HEK293 (cell line): ENCODE results near the gene AK8.

Experiments used
- CTCF ChIA-PET: fragments of 350-600 bp; formaldehyde crosslinking; extraction: SDS; loops from one replicate; lab custom pipeline; 2021; ENCODE audit warnings: antibody characterized with exemption; lab: Yijun Ruan, JAX
- POLR2A ChIA-PET: fragments of 300-600 bp; formaldehyde crosslinking; extraction: SDS; loops from one replicate; lab custom pipeline; 2020; ENCODE audit warnings: antibody characterized with exemption, inconsistent platforms; lab: Yijun Ruan, JAX
- H3K27ac ChIP-seq: fragments of 200-500 bp; sonication (Bioruptor generic); 2 replicates; pipeline ENCODE4 v1.5.1; 2014; ENCODE audit warnings: low read depth, low read length, control low read depth, inconsistent platforms; ENCODE audit errors: extremely low read depth
- H3K36me3 ChIP-seq, 2 experiments: fragments of 200-500 bp in 1 of 2; sonication (Bioruptor generic) in 1 of 2; 1 replicate in 1 of 2; 2 replicates in 1 of 2; pipeline ENCODE4 v1.5.1; 2014 to 2017; ENCODE audit warnings: inconsistent platforms in 2 of 2, low read length in 2 of 2; ENCODE audit not compliant: control insufficient read depth in 2 of 2, insufficient read depth in 1 of 2
- H3K4me1 ChIP-seq: fragments of 200-500 bp; sonication (Bioruptor generic); 2 replicates; pipeline ENCODE4 v1.5.1; 2014; ENCODE audit warnings: mild to moderate bottlenecking, low read length, inconsistent platforms; ENCODE audit not compliant: control insufficient read depth, insufficient read depth
- H3K4me3 ChIP-seq: 2 replicates; pipeline ENCODE4 v1.5.1; 2011; ENCODE audit warnings: low read depth, mild to moderate bottlenecking, control low read depth, low read length, moderate library complexity
- H3K9me3 ChIP-seq: fragments of 200-500 bp; sonication (Bioruptor generic); 2 replicates; pipeline ENCODE4 v1.5.1; 2014; ENCODE audit warnings: low read depth, low read length, inconsistent platforms; ENCODE audit not compliant: control insufficient read depth, insufficient read depth
- GLIS1 ChIP-seq: fragments of 450-650 bp; formaldehyde crosslinking; IDR thresholded peaks from 2 replicates; pipeline ENCODE4 v1.5.1; 2016; ENCODE audit warnings: missing biosample characterization, missing genetic modification characterization
- IKZF3 ChIP-seq: fragments of 450-650 bp; IDR thresholded peaks from 2 replicates; pipeline ENCODE4 v1.5.0; 2018; ENCODE audit warnings: missing biosample characterization, mild to moderate bottlenecking, missing genetic modification characterization, moderate library complexity
- OSR2 ChIP-seq: fragments of 450-650 bp; formaldehyde crosslinking; IDR thresholded peaks from 2 replicates; pipeline ENCODE4 v1.5.1; 2016; ENCODE audit warnings: missing biosample characterization, missing genetic modification characterization
- PRDM1 ChIP-seq: fragments of 450-650 bp; formaldehyde crosslinking; IDR thresholded peaks from 2 replicates; pipeline ENCODE4; 2016; ENCODE audit warnings: missing biosample characterization, missing genetic modification characterization
- SETDB1 ChIP-seq: IDR thresholded peaks from one replicate; pipeline ENCODE4 v1.6.1; 2017; ENCODE audit warnings: mild to moderate bottlenecking, low read length, moderate library complexity, mixed read lengths; ENCODE audit not compliant: insufficient read length
- ZBTB20 ChIP-seq: fragments of 450-650 bp; formaldehyde crosslinking; IDR thresholded peaks from 2 replicates; pipeline ENCODE4 v1.5.1; 2016; ENCODE audit warnings: missing biosample characterization, missing genetic modification characterization
- ZFP3 ChIP-seq: fragments of 450-650 bp; formaldehyde crosslinking; IDR thresholded peaks from 2 replicates; pipeline ENCODE4 v1.5.1; 2016; ENCODE audit warnings: low read depth, missing biosample characterization, missing genetic modification characterization
- ZFP41 ChIP-seq: fragments of 450-650 bp; formaldehyde crosslinking; IDR thresholded peaks from 2 replicates; pipeline ENCODE4 v1.5.1; 2016; ENCODE audit warnings: missing biosample characterization, missing genetic modification characterization, borderline replicate concordance
- ZIC2 ChIP-seq: fragments of 450-650 bp; formaldehyde crosslinking; IDR thresholded peaks from 2 replicates; pipeline ENCODE4 v1.5.1; 2016; ENCODE audit warnings: missing biosample characterization, missing genetic modification characterization
- ZNF114 ChIP-seq: fragments of 450-650 bp; formaldehyde crosslinking; IDR thresholded peaks from 2 replicates; pipeline ENCODE4 v1.5.0; 2017; ENCODE audit warnings: missing biosample characterization, missing genetic modification characterization
- ZNF138 ChIP-seq: fragments of 450-650 bp; formaldehyde crosslinking; IDR thresholded peaks from 2 replicates; pipeline ENCODE4 v1.5.1; 2016; ENCODE audit warnings: missing biosample characterization, missing genetic modification characterization, borderline replicate concordance
- ZNF16 ChIP-seq: fragments of 450-650 bp; formaldehyde crosslinking; IDR thresholded peaks from 2 replicates; pipeline ENCODE4 v1.5.1; 2016; ENCODE audit warnings: low read depth, missing biosample characterization, missing genetic modification characterization
- ZNF174 ChIP-seq: fragments of 450-650 bp; formaldehyde crosslinking; IDR thresholded peaks from 2 replicates; pipeline ENCODE4 v1.5.0; 2017; ENCODE audit warnings: missing biosample characterization, mild to moderate bottlenecking, missing genetic modification characterization
- ZNF292 ChIP-seq: fragments of 450-650 bp; formaldehyde crosslinking; IDR thresholded peaks from 2 replicates; pipeline ENCODE4 v1.5.1; 2016; ENCODE audit warnings: low read depth, missing biosample characterization, missing genetic modification characterization, borderline replicate concordance
- ZNF335 ChIP-seq: fragments of 450-650 bp; formaldehyde crosslinking; conservative IDR thresholded peaks from 2 replicates; pipeline ENCODE4 v1.5.1; 2016; ENCODE audit warnings: missing biosample characterization, missing genetic modification characterization
- ZNF366 ChIP-seq: fragments of 450-650 bp; formaldehyde crosslinking; conservative IDR thresholded peaks from 2 replicates; pipeline ENCODE4 v1.5.1; 2016; ENCODE audit warnings: missing biosample characterization, missing genetic modification characterization
- ZNF48 ChIP-seq: fragments of 450-650 bp; formaldehyde crosslinking; IDR thresholded peaks from 2 replicates; pipeline ENCODE4 v1.5.1; 2016; ENCODE audit warnings: missing biosample characterization, missing genetic modification characterization
- ZNF501 ChIP-seq: fragments of 450-650 bp; formaldehyde crosslinking; IDR thresholded peaks from 2 replicates; pipeline ENCODE4 v1.5.1; 2016; ENCODE audit warnings: missing biosample characterization, missing genetic modification characterization
- ZNF555 ChIP-seq: fragments of 450-650 bp; formaldehyde crosslinking; conservative IDR thresholded peaks from 2 replicates; pipeline ENCODE4 v1.5.1; 2017; ENCODE audit warnings: missing biosample characterization, mild to moderate bottlenecking, missing genetic modification characterization, inconsistent platforms
- ZNF558 ChIP-seq: fragments of 450-650 bp; formaldehyde crosslinking; IDR thresholded peaks from 2 replicates; pipeline ENCODE4 v1.5.1; 2016; ENCODE audit warnings: missing biosample characterization, missing genetic modification characterization
- ZNF585B ChIP-seq: fragments of 450-650 bp; formaldehyde crosslinking; IDR thresholded peaks from 2 replicates; pipeline ENCODE4 v1.5.1; 2016; ENCODE audit warnings: missing biosample characterization, missing genetic modification characterization
- ZNF600 ChIP-seq: fragments of 450-650 bp; formaldehyde crosslinking; IDR thresholded peaks from 2 replicates; pipeline ENCODE4 v1.5.1; 2016; ENCODE audit warnings: missing biosample characterization, missing genetic modification characterization
- ZNF626 ChIP-seq: fragments of 450-650 bp; sonication (Bioruptor Pico); formaldehyde crosslinking; IDR thresholded peaks from 2 replicates; pipeline ENCODE4 v1.5.1; 2018; ENCODE audit warnings: missing biosample characterization, missing genetic modification characterization, inconsistent platforms
- ZNF664 ChIP-seq: fragments of 450-650 bp; formaldehyde crosslinking; IDR thresholded peaks from 2 replicates; pipeline ENCODE4 v1.5.1; 2016; ENCODE audit warnings: missing biosample characterization, missing genetic modification characterization
- ZNF670 ChIP-seq: fragments of 450-650 bp; formaldehyde crosslinking; IDR thresholded peaks from 2 replicates; pipeline ENCODE4 v1.5.1; 2016; ENCODE audit warnings: missing biosample characterization, missing genetic modification characterization, low read depth
- ZNF776 ChIP-seq: fragments of 450-650 bp; formaldehyde crosslinking; IDR thresholded peaks from 2 replicates; pipeline ENCODE4 v1.5.0; 2017; ENCODE audit warnings: missing biosample characterization, missing genetic modification characterization, borderline replicate concordance
- ZNF843 ChIP-seq: fragments of 450-650 bp; formaldehyde crosslinking; IDR thresholded peaks from 2 replicates; pipeline ENCODE4 v1.5.1; 2016; ENCODE audit warnings: missing biosample characterization, missing genetic modification characterization
- TF ChIP-seq, protein P1 (sequence below): fragments of 450-650 bp; formaldehyde crosslinking; conservative IDR thresholded peaks from 2 replicates; pipeline ENCODE4 v1.5.1; 2016; ENCODE audit warnings: low read depth, missing biosample characterization, missing genetic modification characterization
- TF ChIP-seq, protein P2 (sequence below): fragments of 450-650 bp; formaldehyde crosslinking; IDR thresholded peaks from 2 replicates; pipeline ENCODE4 v1.5.1; 2016; ENCODE audit warnings: missing biosample characterization, missing genetic modification characterization, low read depth

AK8 gene

DNA sequence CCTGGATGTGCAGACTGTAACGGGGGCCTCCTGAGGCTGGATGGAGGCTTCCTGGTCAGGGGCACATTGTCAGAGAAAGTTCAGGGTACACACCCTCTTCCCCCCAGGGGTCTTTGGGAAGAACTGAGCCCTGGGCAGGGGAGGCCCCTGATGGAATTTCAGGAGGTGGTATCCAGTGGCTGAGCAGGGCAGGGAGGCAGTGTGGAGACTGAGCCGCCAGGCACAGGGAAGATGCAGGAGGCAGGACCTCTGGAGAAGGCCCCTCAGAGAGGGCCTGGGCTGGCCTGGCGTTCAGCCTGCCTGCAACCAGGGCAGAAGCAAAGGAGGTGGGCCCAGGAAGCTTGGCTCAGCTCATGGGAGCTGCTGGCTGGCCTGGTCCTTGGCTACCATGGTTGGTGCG, 154.3 kb downstream of the AK8 start:
- TF ChIP-seq ZNF335 (tag by site-specific recombination) (peak; percentile 71), ZBTB20 (tag by site-specific recombination) (no peak), ZNF501 (no peak), ZNF138 (tag by site-specific recombination) (no peak), ZNF114 (tag by site-specific recombination) (no peak), SETDB1 (no peak), IKZF3 (tag by site-specific recombination) (no peak), ZNF600 (tag by site-specific recombination) (no peak), ZNF664 (no peak), ZNF776 (tag by site-specific recombination) (no peak), ZNF366 (no peak), ZIC2 (tag by site-specific recombination) (peak; percentile 64; the same call in 1 of the 2 replicates), GLIS1 (tag by site-specific recombination) (peak; percentile 18; the same call in 1 of the 2 replicates), ZNF585B (tag by site-specific recombination) (no peak), ZNF626 (no peak), ZFP3 (tag by site-specific recombination) (no peak)
- TF ChIP-seq, protein P1, sequence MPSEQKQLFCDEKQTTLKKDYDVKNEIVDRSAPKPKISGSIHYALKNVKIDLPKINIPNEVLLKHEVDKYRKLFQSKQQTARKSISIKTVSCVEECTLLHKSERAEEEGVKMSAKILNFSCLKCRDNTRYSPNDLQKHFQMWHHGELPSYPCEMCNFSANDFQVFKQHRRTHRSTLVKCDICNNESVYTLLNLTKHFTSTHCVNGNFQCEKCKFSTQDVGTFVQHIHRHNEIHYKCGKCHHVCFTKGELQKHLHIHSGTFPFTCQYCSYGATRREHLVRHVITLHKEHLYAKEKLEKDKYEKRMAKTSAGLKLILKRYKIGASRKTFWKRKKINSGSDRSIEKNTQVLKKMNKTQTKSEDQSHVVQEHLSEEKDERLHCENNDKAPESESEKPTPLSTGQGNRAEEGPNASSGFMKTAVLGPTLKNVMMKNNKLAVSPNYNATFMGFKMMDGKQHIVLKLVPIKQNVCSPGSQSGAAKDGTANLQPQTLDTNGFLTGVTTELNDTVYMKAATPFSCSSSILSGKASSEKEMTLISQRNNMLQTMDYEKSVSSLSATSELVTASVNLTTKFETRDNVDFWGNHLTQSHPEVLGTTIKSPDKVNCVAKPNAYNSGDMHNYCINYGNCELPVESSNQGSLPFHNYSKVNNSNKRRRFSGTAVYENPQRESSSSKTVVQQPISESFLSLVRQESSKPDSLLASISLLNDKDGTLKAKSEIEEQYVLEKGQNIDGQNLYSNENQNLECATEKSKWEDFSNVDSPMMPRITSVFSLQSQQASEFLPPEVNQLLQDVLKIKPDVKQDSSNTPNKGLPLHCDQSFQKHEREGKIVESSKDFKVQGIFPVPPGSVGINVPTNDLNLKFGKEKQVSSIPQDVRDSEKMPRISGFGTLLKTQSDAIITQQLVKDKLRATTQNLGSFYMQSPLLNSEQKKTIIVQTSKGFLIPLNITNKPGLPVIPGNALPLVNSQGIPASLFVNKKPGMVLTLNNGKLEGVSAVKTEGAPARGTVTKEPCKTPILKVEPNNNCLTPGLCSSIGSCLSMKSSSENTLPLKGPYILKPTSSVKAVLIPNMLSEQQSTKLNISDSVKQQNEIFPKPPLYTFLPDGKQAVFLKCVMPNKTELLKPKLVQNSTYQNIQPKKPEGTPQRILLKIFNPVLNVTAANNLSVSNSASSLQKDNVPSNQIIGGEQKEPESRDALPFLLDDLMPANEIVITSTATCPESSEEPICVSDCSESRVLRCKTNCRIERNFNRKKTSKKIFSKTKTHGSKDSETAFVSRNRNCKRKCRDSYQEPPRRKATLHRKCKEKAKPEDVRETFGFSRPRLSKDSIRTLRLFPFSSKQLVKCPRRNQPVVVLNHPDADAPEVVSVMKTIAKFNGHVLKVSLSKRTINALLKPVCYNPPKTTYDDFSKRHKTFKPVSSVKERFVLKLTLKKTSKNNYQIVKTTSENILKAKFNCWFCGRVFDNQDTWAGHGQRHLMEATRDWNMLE: no peak
- CTCF ChIA-PET: no interaction called here
- Histone ChIP-seq H3K36me3 (no peaks in the 10 kb centered on the region), H3K4me1 (no peaks in the 10 kb centered on the region), H3K9me3 (no peaks in the 10 kb centered on the region), H3K27ac (no peak overlapping the region), H3K4me3 (no peak overlapping the region)
- POLR2A ChIA-PET: no interaction called here

DNA sequence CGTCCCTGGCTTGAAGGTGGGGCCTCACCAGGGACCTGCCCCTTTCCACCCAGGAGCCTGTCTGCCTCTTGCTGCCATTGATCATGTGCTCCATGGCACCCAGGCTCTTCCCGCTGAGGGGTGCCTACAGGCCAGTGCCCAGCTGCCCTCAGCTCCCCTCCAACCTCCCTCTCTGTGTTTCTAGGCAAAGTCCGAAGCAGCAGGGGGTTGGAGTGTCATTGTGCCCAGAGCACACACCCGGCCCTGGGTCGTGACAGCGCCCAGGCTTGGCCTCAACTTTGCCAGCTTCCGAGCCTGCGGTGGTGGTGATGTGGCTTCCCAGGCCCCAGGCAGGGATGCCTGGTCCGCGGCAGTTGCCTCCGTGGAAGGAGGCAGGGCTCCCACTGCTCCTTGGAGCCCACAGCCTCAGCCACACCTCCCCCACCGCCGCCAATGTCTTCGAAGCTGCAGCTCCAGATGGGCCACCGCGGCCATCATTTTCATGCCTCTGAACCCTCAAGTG, 155.5 kb downstream of the AK8 start:
- CTCF ChIA-PET: no interaction called here
- no peaks in the 10 kb centered on the region for H3K4me1 ChIP-seq
- TF ChIP-seq ZNF16 (tag by site-specific recombination): no peak
- TF ChIP-seq ZNF174 (tag by site-specific recombination): no peak
- no peak for TF ChIP-seq ZNF555 (tag by site-specific recombination)
- TF ChIP-seq PRDM1 (tag by site-specific recombination): no peak
- no peak for TF ChIP-seq OSR2 (tag by site-specific recombination)
- TF ChIP-seq ZNF48 (tag by site-specific recombination): no peak
- TF ChIP-seq ZNF776 (tag by site-specific recombination): no peak
- TF ChIP-seq ZNF843 (tag by site-specific recombination): no peak
- no peak for TF ChIP-seq ZFP41 (tag by site-specific recombination)
- TF ChIP-seq, protein P2, sequence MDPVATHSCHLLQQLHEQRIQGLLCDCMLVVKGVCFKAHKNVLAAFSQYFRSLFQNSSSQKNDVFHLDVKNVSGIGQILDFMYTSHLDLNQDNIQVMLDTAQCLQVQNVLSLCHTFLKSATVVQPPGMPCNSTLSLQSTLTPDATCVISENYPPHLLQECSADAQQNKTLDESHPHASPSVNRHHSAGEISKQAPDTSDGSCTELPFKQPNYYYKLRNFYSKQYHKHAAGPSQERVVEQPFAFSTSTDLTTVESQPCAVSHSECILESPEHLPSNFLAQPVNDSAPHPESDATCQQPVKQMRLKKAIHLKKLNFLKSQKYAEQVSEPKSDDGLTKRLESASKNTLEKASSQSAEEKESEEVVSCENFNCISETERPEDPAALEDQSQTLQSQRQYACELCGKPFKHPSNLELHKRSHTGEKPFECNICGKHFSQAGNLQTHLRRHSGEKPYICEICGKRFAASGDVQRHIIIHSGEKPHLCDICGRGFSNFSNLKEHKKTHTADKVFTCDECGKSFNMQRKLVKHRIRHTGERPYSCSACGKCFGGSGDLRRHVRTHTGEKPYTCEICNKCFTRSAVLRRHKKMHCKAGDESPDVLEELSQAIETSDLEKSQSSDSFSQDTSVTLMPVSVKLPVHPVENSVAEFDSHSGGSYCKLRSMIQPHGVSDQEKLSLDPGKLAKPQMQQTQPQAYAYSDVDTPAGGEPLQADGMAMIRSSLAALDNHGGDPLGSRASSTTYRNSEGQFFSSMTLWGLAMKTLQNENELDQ (tag by site-specific recombination): no peak
- TF ChIP-seq ZNF670 (tag by site-specific recombination): no peak
- no peak for TF ChIP-seq ZNF292 (tag by site-specific recombination)
- TF ChIP-seq ZNF558 (tag by site-specific recombination): no peak

More for the DNA sequence above, 155.5 kb downstream of the AK8 start:
- POLR2A ChIA-PET: no interaction called here
- Histone ChIP-seq H3K4me3 (no peak overlapping the region), H3K27ac (no peak overlapping the region), H3K36me3 (no peaks in the 10 kb centered on the region), H3K9me3 (no peaks in the 10 kb centered on the region)
